Astrocyte (in vitro differentiated cells and primary cell): ENCODE results near the gene MYO3B.

ENCODE experiments used
- EZH2 ChIP-seq: IDR thresholded peaks from 2 replicates; pipeline ENCODE4 v1.6.1; 2012; ENCODE audit warnings: mild to moderate bottlenecking, low read length, inconsistent platforms; ENCODE audit not compliant: insufficient read depth
- TF ChIP-seq, protein P1 (sequence below): IDR thresholded peaks from 2 replicates; pipeline ENCODE4 v1.5.1; 2011; ENCODE audit warnings: low read depth, mild to moderate bottlenecking, inconsistent platforms, low read length, moderate library complexity; ENCODE audit not compliant: insufficient read depth

DNA sequence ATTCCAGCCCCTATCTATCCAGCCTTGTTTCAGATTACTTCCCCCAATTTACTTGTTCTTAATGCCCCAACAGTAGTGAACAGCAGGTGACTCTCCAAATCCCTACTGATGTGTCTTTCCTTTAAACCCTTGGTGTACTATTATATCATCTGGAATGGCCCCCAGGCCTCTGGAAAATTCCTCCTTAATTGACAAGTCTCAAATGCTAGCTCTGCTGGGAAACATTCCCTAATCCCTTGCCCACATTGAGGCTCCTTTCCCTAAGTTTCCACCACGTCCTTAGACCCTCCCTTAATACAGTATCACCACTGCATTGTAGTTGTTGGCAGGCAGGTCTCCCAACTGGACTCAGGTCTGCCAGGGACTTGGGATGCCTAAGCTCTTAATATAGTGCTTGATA, 41.0 kb downstream of the MYO3B start:
- TF ChIP-seq, protein P1, sequence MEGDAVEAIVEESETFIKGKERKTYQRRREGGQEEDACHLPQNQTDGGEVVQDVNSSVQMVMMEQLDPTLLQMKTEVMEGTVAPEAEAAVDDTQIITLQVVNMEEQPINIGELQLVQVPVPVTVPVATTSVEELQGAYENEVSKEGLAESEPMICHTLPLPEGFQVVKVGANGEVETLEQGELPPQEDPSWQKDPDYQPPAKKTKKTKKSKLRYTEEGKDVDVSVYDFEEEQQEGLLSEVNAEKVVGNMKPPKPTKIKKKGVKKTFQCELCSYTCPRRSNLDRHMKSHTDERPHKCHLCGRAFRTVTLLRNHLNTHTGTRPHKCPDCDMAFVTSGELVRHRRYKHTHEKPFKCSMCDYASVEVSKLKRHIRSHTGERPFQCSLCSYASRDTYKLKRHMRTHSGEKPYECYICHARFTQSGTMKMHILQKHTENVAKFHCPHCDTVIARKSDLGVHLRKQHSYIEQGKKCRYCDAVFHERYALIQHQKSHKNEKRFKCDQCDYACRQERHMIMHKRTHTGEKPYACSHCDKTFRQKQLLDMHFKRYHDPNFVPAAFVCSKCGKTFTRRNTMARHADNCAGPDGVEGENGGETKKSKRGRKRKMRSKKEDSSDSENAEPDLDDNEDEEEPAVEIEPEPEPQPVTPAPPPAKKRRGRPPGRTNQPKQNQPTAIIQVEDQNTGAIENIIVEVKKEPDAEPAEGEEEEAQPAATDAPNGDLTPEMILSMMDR, result no peak
- TF ChIP-seq EZH2, result no peak
